HG02852 (cell line): ENCODE data around the gene TECPR1.

Experiments used
- ATAC-seq: cut with Tn5 transposase; IDR thresholded peaks from one replicate; pipeline ENCODE4 v1.9.1; 2021; ENCODE audit warnings: mild to moderate bottlenecking, moderate library complexity; ENCODE audit not compliant: unreplicated experiment

The TECPR1 gene

DNA sequence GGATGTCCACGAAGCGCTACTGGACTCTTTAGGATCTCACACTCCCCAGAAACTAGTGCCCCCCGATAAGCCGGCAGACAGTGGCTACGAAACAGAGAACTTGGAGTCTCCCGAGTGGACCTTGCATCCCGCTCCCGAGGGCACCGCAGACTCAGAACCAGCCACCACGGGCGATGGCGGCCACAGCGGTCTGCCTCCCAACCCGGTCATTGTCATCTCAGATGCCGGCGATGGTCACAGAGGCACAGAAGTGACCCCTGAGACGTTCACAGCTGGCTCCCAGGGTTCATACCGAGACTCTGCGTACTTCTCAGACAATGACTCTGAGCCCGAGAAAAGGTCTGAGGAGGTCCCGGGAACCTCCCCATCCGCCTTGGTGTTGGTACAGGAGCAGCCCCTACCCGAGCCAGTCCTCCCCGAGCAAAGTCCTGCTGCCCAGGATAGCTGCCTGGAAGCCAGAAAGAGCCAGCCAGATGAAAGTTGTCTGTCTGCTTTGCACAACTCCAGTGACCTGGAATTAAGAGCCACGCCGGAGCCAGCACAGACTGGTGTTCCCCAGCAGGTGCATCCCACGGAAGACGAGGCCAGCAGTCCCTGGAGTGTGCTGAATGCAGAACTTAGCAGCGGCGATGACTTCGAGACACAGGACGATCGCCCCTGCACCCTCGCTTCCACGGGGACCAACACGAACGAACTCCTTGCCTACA is 58.4 kb downstream of the TECPR1 start:
- ATAC-seq: no peak

DNA sequence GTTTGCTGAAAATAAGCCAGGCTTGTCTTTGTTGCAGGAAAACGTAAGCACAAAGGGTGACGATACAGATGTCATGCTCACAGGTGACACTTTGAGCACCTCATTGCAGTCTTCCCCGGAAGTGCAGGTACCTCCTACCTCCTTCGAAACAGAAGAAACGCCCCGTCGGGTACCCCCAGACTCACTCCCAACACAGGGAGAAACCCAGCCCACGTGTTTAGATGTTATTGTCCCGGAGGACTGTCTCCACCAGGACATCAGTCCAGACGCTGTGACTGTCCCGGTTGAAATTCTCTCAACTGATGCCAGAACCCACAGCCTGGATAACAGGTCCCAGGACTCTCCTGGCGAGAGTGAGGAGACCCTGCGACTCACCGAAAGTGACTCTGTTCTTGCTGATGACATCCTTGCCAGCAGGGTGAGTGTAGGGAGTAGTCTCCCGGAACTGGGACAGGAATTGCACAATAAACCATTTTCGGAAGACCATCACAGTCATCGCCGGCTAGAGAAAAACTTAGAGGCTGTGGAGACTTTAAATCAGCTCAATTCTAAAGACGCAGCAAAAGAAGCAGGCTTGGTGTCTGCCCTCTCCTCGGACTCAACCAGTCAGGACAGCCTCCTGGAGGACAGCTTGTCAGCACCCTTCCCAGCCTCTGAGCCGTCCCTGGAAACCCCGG is 59.1 kb downstream of the TECPR1 start:
- ATAC-seq: no peak

DNA sequence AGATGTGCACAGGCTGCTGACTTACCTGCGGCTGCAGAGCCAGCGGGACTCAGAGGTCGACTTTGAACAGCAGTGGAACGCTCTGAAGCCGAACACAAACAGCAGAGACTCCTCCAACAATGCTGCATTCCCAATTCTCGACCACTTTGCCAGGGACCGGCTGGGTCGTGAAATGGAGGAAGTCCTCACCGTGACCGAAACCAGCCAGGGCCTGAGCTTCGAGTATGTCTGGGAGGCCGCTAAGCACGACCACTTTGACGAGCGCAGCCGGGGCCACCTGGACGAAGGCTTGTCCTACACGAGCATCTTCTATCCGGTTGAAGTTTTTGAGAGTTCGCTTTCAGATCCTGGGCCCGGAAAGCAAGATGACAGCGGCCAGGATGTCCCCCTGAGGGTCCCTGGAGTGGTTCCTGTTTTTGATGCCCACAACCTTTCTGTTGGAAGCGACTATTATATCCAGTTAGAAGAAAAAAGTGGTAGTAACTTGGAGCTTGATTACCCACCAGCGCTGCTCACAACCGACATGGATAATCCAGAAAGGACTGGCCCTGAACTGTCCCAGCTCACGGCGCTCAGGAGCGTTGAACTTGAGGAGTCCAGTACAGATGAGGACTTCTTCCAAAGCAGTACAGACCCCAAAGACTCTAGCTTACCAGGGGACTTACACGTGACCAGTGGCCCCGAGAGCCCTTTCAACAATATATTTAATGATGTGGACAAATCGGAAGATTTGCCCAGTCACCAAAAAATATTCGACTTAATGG is 60.2 kb downstream of the TECPR1 start:
- no peak for ATAC-seq

DNA sequence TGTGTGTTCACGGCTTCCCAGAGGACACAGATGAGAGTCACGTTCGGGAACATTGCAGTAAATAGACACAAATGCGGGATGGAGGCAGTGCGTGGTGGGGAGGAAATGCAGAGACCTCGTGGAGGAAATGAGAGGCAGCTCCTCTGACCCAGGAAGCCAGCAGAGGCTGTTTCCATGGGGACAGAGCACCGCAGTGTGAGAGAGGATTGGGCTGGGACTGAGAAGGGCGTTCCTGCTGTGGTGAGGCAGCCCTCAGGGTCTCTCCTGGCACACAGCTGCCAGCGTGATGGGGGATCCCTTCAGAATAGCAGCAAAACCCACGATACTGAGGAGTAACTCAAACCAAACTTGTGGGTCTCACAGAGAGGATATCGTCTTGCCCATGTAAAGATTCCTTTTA is 62.5 kb downstream of the TECPR1 start:
- no peak for ATAC-seq

DNA sequence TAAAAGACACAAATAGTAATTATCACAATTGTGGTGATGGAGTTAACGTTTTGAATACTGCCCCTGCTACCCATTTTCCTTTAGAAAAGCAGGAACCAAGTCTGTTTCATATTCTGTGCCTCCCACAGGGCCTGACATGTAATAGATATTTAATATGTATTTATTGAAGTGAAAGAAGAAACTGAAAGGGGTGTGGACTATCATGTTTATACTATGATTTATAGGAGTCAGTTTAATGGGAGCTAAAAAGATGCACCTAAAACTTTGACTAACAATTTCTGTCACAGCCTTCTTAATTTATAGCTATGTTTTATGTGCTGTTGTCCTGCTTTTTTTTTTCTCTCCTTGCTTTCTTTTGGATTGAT is 64.9 kb downstream of the TECPR1 start:
- ATAC-seq: no peak

DNA sequence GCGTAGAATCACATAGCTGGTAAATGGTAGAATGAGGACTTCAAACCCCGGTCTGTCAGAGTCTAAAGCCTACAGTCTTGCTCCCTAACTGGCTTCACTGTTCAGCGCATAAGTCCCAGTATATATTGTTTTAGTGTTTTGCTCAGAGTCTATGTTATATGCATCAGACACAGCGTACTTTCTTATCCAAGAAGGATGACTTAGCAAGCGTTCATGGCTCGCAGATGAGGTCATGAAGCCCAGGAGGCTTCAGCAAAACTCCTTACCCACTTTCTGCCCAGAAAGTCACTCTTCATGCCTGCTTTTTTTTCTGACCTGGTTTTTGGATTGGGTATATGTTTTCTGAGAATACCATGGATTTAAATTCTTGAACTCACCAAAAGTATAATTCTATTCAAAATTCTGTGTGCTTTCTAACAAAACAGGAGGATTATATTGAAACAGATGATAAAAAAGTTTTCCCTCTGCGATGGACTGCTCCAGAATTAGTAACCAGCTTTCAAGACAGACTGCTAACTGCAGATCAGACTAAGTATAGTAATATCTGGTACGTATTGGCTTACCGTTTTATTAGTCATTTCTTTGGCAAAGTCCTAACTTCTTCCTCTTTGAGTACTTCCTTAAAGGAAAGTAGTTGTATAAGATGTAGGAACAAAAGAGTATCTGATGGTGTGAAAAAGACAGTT is 65.4 kb downstream of the TECPR1 start:
- ATAC-seq: no peak

DNA sequence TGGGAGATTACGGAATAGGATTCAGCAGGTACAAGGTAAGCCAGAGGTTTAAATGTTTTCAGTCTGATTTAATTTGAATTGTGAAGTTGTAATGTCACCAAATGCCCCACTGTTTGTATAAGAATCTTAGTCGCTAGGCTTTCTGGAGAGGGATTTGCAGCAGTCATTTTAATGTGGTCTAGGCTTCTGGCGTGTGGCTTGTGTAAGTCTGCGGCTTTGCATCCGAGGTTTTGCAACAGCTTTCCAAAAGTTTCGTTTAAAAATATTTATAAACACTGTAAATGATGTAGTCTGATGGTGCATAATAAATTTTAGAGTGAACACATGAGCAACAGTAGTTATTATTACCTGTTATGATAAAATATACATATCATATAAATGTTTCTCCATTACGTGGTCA is 66.9 kb downstream of the TECPR1 start:
- no peak for ATAC-seq

DNA sequence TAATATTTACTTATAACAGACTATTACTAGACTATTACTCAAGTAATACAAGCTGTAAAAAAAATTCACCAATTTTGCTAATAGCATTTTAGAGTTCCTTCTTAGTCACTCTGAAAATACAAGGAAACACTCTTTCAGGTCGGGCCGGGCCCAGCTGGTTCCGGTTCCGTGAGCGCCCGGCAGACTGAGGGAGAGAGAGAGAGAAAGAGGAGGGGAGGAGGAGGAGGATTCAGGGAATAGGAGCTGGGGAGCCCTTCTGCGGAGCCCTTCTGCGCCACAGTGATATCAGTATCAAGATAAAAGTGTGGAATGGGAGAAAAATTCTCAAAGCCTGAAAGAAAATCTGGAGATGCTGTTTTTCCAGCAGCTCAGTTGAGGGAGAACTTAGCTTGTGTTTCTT is 71.3 kb downstream of the TECPR1 start:
- no peak for ATAC-seq

DNA sequence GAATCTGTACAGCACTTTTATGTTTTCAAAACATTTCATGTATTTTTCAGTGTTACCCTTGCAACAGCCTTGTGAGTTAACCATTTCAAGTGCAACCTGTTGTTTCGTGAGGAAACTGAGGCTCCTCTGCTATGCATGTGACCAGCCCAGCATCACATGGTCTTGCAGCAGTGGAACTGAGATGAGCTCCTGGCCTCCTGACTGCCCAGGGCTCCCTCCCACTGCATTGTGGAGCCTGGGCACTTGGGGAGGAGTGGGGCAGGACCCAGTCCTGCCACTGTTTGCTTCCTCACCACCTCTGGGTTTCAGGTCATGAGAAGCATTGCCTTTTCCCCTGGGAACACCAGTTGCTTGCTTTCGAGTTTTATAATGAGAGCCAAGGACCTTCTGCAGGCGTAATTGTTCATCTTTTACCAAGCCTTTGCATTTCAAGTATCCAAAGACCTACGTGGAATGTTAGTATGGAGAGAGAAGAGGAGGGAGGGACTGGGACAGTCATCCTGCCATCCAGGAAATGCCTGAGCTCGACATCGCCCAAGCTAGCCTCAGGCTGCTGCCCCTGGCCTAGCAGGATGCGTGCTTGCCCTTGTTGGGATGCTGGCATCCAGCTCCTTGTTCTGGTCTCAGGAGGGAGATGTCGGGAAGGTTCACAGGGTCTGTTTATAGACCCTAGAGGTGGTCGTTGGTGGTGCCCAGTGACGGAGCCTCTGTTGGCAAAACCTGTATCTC is 73.1 kb downstream of the TECPR1 start:
- ATAC-seq: no peak

DNA sequence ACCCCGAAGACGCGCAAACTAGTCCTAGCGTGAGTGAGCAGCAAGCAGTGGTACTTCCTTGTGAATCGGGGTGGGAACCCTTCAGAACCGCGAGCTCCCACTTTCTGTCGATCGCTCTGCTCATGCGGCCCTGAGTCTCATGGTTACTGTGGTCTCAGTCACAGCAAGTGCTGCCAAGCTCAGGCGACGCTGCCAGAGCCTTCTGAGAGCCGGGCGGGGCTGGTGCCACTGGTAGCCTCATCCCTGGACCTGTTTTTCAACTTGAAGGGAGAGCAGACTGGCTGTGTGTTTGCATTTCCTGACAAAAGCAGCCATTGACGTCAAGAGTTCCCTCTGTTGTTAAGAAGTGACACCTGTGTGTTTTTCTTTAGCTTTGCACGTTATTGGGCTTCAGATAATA is 73.7 kb downstream of the TECPR1 start:
- ATAC-seq: no peak

DNA sequence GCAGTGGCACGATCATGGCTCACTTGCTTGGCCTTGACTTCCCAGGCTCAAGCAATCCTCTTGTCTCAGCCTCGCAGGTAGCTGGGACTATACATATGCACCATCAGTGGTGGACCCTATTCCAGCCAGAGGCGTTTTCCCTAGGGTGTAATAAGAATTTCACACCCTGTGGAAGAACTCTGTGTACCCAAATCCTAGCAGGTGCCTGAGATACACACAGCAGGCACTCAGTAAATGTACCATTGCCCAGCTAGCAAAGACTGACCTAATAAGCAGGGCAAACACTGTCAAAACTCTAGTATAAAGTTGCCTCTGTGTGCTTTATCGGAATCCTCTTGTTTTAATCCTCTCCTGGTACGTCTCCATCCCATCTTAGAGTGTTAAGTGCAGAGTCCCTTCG is 74.5 kb downstream of the TECPR1 start:
- no peak for ATAC-seq

DNA sequence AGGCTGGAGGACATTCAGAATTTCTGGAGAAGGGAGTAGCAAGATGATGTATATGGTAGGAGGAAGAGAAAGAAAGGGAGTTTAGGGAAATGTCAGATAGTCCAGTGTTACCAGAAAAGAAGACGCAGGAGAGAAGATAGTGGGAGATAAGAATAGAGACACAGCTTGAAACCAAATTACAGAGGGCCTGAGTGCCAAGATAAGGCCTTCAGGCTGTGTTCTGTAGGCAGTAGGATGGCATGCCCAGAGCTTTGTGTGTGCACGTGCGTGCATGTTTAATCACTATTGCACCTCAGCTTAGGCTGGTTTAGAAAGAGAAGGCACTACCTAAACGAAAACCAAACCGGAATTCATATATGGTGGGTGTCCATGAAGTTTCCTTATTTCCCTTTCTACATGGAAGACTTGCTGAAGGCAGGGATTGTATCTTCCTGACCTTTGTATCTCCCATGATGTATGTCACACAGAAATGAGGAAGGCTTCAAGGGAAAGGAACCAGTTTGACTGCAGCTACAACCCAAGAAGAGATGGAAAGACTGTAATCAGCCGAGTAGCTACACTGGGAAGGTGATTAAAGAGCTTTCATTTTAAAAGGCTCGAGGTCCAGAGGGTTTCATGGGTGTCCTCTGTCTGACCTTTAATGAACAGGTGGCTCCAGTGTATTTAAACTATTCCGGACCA is 76.6 kb downstream of the TECPR1 start:
- no peak for ATAC-seq

DNA sequence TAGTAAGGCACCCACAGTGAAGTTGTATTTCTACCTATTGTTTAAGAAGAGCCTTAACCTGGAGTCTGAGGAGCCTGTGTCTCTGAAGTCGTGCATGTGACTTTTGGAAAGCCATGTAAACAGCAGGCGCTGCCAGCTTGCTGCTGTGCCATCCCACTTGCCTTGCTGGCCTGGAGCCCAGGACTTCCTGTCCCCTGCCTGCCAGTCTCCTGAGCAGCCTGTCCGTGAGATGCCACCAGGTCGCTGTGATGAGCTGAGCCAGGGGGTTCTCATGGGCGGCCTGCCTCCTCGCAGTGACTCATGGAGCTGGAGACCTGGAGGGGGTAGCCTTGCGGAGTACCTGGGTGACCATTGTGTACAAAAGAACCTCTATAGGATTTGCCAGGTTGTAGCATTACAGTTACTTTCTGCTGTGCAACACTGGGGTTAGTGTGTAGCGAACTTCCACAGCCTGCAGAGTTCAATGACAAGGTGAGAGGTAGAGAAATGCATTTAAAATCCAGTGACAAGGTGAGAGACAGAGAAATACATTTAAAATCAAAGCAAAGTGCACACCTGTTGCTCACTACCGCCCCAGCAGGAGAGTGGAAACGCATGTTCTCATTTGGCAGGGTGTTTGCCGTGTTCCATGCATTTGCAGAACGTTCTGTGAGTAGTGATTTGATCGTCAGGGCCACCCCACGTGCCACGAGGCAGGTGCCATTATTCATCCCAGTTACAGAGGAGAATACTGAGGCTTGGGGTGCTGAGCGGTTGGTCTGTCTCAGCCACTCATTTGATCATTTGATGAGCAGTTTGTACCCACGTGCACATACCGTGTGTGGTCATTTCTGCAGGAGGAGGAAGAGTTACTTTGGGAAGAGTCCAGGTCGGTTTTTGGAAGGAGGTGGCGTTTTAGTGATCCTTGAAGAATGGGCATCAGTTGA is 77.4 kb downstream of the TECPR1 start:
- ATAC-seq: no peak

DNA sequence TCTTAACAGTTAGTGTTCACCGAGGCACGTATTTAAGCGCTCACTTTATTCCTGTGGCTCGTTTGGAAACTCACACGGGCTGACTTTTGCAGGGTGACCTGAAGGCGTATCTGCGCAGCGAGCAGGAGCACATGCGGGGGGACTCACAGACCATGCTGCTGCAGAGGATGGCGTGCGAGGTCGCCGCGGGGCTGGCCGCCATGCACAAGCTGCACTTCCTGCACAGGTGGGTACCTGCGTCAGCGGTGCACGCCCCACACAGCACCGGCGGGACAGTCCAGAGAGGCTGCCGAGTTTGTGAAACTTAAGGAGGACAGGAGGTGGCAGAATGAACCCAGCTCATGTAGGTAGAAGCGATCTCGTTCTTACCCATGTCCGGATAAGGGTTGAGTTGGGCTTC is 80.6 kb downstream of the TECPR1 start:
- no peak for ATAC-seq

DNA sequence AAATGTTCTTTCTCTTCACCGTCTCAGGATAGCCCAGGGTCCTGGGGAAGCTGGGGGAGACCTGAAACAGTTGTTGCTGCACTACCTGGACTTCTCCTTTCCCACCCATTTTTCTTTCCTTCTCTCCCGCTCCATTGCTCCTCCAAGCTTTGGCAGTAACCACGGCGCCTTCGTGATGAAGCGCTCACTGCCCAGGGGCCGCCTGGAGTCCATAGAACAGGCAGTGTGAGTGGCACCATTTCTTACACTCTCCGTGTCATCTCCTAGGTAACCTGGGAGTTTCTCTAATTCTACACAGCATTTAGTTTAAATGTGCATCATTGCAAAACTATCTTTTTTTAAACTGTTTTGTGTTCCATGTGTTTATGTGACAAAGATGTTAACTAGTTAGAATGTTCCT is 81.1 kb downstream of the TECPR1 start:
- ATAC-seq: no peak

DNA sequence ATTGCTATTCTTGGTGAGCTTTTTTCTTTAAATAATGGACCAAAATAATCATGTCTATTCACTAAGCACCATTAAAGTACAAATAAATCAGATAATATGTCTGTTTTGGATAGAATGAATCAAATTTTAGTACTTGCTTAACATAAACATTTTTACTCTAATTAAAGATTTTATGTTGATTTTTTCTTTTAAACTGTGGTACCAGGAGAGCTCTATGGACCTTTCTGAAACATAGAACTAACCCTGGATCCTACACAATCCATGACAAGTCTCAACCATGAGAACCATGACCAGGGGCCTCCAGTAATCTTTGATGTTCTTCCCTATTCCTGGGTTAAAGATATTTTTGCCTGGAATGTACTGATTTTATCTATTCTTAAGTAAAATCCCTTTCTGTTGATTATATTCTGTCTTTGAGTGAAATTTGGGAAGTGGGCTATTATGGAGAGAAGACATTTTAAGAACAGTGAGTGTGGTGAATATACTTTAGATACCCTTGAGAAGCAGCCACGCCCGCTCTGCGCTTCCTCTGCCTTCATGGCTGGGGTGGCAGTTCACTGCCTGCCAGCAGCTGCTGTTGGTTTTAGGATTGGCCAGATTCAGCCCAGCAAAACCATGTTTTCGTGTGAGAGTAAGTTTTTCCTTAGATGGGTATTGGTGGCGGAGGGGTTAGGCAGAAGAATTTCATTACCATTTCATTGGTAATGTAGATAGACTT is 83.0 kb downstream of the TECPR1 start:
- no peak for ATAC-seq

DNA sequence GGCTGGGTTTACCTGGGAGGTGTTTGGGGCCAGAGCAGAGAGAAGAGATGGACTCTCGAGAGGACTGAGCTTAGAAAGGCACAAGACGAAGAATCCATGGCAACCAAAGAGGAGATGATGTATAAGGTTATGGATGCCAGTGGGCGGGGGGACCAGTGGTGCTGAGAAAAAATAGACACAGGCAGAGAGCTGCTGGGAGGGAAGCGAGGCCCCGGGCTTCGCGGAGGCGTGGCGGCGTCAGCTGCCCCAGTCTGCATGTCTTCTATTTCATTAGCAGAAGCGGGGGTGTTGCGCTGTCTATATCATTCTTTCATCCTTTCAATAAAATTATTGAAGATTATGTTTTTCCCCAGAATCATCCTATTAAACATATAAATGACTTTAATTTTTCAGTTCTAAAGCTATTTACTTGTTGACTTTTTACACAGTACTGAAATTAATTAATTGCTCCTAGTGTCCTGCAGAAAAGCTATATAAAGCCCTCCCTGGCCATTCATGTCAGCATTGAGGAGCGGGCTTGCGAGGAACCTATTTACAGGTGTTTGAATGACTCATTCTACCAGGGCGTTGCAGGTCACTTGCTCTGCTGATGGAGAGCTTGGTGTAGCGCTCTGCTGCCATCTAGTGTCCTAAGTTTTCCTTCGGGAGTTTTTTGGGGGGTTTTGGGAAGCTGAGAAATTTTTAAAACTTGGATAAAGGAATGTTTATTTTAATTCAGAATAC is 83.7 kb downstream of the TECPR1 start:
- ATAC-seq: peak; percentile 74

DNA sequence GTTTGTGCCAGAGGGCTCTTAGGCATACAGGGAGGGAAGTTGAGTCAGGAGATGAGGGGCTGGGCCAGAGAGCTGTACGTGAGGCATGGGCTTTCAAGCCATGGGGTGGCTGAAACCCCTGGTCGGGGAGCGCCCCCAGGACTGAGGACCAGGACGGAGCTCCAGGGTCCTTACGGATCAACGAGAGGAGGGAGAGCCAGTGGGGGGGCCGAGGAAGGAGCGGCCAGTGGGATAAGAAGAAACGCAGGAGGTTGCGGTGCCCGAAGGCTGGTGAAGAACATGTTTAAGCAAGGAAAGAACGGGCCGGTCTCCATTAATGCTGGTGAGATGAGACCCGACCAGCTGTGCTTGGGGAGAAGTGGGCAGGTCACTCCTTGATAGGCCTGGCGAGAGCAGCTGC is 84.4 kb downstream of the TECPR1 start:
- ATAC-seq: no peak
